Stimulated activated naive B cell treated with anti-CD40 and anti-IgM and Interleukin-4, amounts not matched to agents 10 μg/mL and 1 μg/mL and 100 μg/mL, for 72 hours (primary cell): Measurements from ENCODE around the gene SRF.
"Not testable (repeated sequence)": the region's sequence is repeated elsewhere in the genome, so short reads cannot be mapped to it uniquely, and the experiment has no call there.

Source experiments
- ATAC-seq, 2 donors: fragments of 150-1000 bp; cut with Tn5 transposase; replicated peaks; 2 replicates each; pipeline ENCODE4 v1.10.0; 2021; ENCODE audit warnings: moderate library complexity in 1 of 2
- DNase-seq: peaks from one replicate; pipeline ENCODE4 v3.0.0; 2021
- H3K27ac Mint-ChIP-seq: one replicate; pipeline ENCODE4 v1.8.0; 2022; ENCODE audit warnings: mild to moderate bottlenecking, mixed read lengths
- H3K27me3 Mint-ChIP-seq, 2 donors: one replicate each; pipeline ENCODE4 v1.8.0; 2022; ENCODE audit warnings: mixed read lengths in 2 of 2
- H3K36me3 Mint-ChIP-seq, 2 donors: one replicate each; pipeline ENCODE4 v1.8.0; 2022; ENCODE audit warnings: mixed read lengths in 2 of 2, mild to moderate bottlenecking in 1 of 2
- H3K4me1 Mint-ChIP-seq, 2 donors: one replicate each; pipeline ENCODE4 v1.8.0; 2022; ENCODE audit warnings: mixed read lengths in 2 of 2, mild to moderate bottlenecking in 1 of 2
- H3K4me3 Mint-ChIP-seq, 2 donors: one replicate each; pipeline ENCODE4 v1.8.0; 2022; ENCODE audit warnings: mild to moderate bottlenecking in 2 of 2, mixed read lengths in 2 of 2, moderate library complexity in 1 of 2
- H3K9me3 Mint-ChIP-seq, 2 donors: one replicate each; pipeline ENCODE4 v1.8.0; 2022; ENCODE audit warnings: mixed read lengths in 2 of 2, mild to moderate bottlenecking in 1 of 2

Gene SRF

GRCh38 chr6:43170931-43171706 is at the start of gene SRF:
TSS of gene SRF (plus strand) at chr6:43171269. CDS start at chr6:43171657, 388 bp downstream.
- Mint-ChIP-seq H3K27me3 (no peaks in the 10 kb centered on the region), H3K27ac (peak within 1 kb of the TSS; percentile 95), H3K4me1 (peaks cover 34 to 49% of the 10 kb centered on the region in 2 donors), H3K9me3 (no peaks in the 10 kb centered on the region), H3K4me3 (peak within 1 kb of the TSS; percentile 88 to 93), H3K36me3 (peaks cover 12 to 33% of the 10 kb centered on the region in 2 donors)
- peak; percentile 98 for DNase-seq
- ATAC-seq, result peak; percentile 71 to 76

GRCh38 chr6:43122146-43122545 is 48.9 kb upstream of the SRF start:
- no peaks in the 10 kb centered on the region for H3K36me3 Mint-ChIP-seq
- no peaks in the 10 kb centered on the region for H3K9me3 Mint-ChIP-seq
- ATAC-seq (no peak), DNase-seq (no peak)
- H3K4me3 Mint-ChIP-seq, result no peak overlapping the region
- H3K27ac Mint-ChIP-seq, result no peak overlapping the region
- no peaks in the 10 kb centered on the region for H3K27me3 Mint-ChIP-seq
- no peaks in the 10 kb centered on the region for H3K4me1 Mint-ChIP-seq

GRCh38 chr6:43123461-43124314 is 47.4 kb upstream of the SRF start:
- no peak for DNase-seq
- H3K27ac Mint-ChIP-seq, result no peak overlapping the region
- H3K4me3 Mint-ChIP-seq, result no peak overlapping the region
- no peaks in the 10 kb centered on the region for H3K36me3 Mint-ChIP-seq
- no peaks in the 10 kb centered on the region for H3K9me3 Mint-ChIP-seq
- no peaks in the 10 kb centered on the region for H3K4me1 Mint-ChIP-seq
- ATAC-seq, result no peak
- H3K27me3 Mint-ChIP-seq, result no peaks in the 10 kb centered on the region

- Mint-ChIP-seq H3K27ac (no peak overlapping the region), H3K4me1 (no peaks in the 10 kb centered on the region), H3K36me3 (no peaks in the 10 kb centered on the region), H3K4me3 (no peak overlapping the region), H3K9me3 (no peaks in the 10 kb centered on the region), H3K27me3 (no peaks in the 10 kb centered on the region)
- ATAC-seq (no peak), DNase-seq (no peak)
These were observed 46.6 kb upstream of the SRF start for GRCh38 chr6:43124481-43124880.

GRCh38 chr6:43125119-43125518 is 46.0 kb upstream of the SRF start:
- DNase-seq (no peak), ATAC-seq (no peak)
- Mint-ChIP-seq H3K4me3 (no peak overlapping the region), H3K9me3 (no peaks in the 10 kb centered on the region), H3K27ac (no peak overlapping the region), H3K36me3 (no peaks in the 10 kb centered on the region), H3K4me1 (no peaks in the 10 kb centered on the region), H3K27me3 (no peaks in the 10 kb centered on the region)

- ATAC-seq (no peak), DNase-seq (no peak)
- no peak overlapping the region for H3K27ac Mint-ChIP-seq
- H3K36me3 Mint-ChIP-seq, result no peaks in the 10 kb centered on the region
- H3K27me3 Mint-ChIP-seq, result no peaks in the 10 kb centered on the region
- H3K4me1 Mint-ChIP-seq, result no peaks in the 10 kb centered on the region
- H3K9me3 Mint-ChIP-seq, result no peaks in the 10 kb centered on the region
- H3K4me3 Mint-ChIP-seq, result no peak overlapping the region
These were observed 45.5 kb upstream of the SRF start for GRCh38 chr6:43125555-43125954.

- no peak for ATAC-seq
- Mint-ChIP-seq H3K27me3 (no peaks in the 10 kb centered on the region), H3K36me3 (no peaks in the 10 kb centered on the region), H3K9me3 (no peaks in the 10 kb centered on the region), H3K4me3 (no peak overlapping the region), H3K4me1 (no peaks in the 10 kb centered on the region), H3K27ac (no peak overlapping the region)
- no peak for DNase-seq
These were observed 43.9 kb upstream of the SRF start for GRCh38 chr6:43127180-43127579.

- Mint-ChIP-seq H3K27ac (no peak overlapping the region), H3K4me1 (no peaks in the 10 kb centered on the region), H3K4me3 (no peak overlapping the region), H3K27me3 (no peaks in the 10 kb centered on the region), H3K9me3 (no peaks in the 10 kb centered on the region), H3K36me3 (no peaks in the 10 kb centered on the region)
- ATAC-seq (no peak), DNase-seq (no peak)
These were observed 43.2 kb upstream of the SRF start for GRCh38 chr6:43127877-43128276.

GRCh38 chr6:43128926-43129325 is 42.1 kb upstream of the SRF start:
- no peaks in the 10 kb centered on the region for H3K27me3 Mint-ChIP-seq
- H3K4me1 Mint-ChIP-seq, result no peaks in the 10 kb centered on the region
- H3K27ac Mint-ChIP-seq, result no peak overlapping the region
- no peak for ATAC-seq
- H3K9me3 Mint-ChIP-seq, result no peaks in the 10 kb centered on the region
- H3K36me3 Mint-ChIP-seq, result no peaks in the 10 kb centered on the region
- H3K4me3 Mint-ChIP-seq, result no peak overlapping the region
- DNase-seq, result no peak

GRCh38 chr6:43129434-43130194 is 41.5 kb upstream of the SRF start:
- ATAC-seq, result peak; percentile 66 to 68
- Mint-ChIP-seq H3K27ac (no peak overlapping the region), H3K4me3 (no peak overlapping the region), H3K9me3 (no peaks in the 10 kb centered on the region), H3K4me1 (no peaks in the 10 kb centered on the region), H3K27me3 (no peaks in the 10 kb centered on the region), H3K36me3 (no peaks in the 10 kb centered on the region)
- no peak for DNase-seq

GRCh38 chr6:43130429-43130828 is 40.6 kb upstream of the SRF start:
- Mint-ChIP-seq H3K27me3 (no peaks in the 10 kb centered on the region), H3K9me3 (no peaks in the 10 kb centered on the region), H3K4me3 (no peak overlapping the region), H3K36me3 (no peaks in the 10 kb centered on the region), H3K4me1 (no peaks in the 10 kb centered on the region), H3K27ac (no peak overlapping the region)
- DNase-seq (no peak), ATAC-seq (no peak)

GRCh38 chr6:43131379-43131778 is 39.7 kb upstream of the SRF start:
- ATAC-seq, DNase-seq, H3K27ac Mint-ChIP-seq, H3K27me3 Mint-ChIP-seq, H3K9me3 Mint-ChIP-seq, H3K36me3 Mint-ChIP-seq, H3K4me3 Mint-ChIP-seq, H3K4me1 Mint-ChIP-seq: not testable (repeated sequence)

- Mint-ChIP-seq H3K27ac (no peak overlapping the region), H3K9me3 (no peaks in the 10 kb centered on the region), H3K4me3 (no peak overlapping the region), H3K4me1 (no peaks in the 10 kb centered on the region), H3K36me3 (no peaks in the 10 kb centered on the region), H3K27me3 (no peaks in the 10 kb centered on the region)
- DNase-seq (no peak), ATAC-seq (no peak)
These were observed 32.8 kb upstream of the SRF start for GRCh38 chr6:43138267-43138666.

GRCh38 chr6:43139973-43140372 is 31.1 kb upstream of the SRF start:
- not testable (repeated sequence) for H3K27me3 Mint-ChIP-seq, H3K9me3 Mint-ChIP-seq, H3K36me3 Mint-ChIP-seq, DNase-seq, ATAC-seq, H3K4me3 Mint-ChIP-seq, H3K4me1 Mint-ChIP-seq, H3K27ac Mint-ChIP-seq
